ENCODE data around the gene KIF20B. TPM values are rescaled to one million over a fixed set of nuclear protein-coding genes. Genes with fewer than 3 reads are reported as not detected.

KIF20B gene
- polyA plus RNA-seq, 1 donor (not counting 4 experiments of a cell fraction or from before 2014, with no cell fraction given): 9.2 TPM

- FAIRE-seq (no peak), DNase-seq (ENCODE audit: low read depth, low spot score) (no peak)
- H2AFZ ChIP-seq (ENCODE audit: control insufficient read depth, low read length): no peak overlapping the region
- no peak overlapping the region for H3K4me2 ChIP-seq (ENCODE audit: control insufficient read depth, extremely low read depth, insufficient read depth, low read depth, low read length)
- H3K27ac ChIP-seq (ENCODE audit: control insufficient read depth, insufficient read depth, low read length): no peak overlapping the region
- H3K4me1 ChIP-seq (ENCODE audit: control insufficient read depth, extremely low read depth, insufficient read depth, low read length): peaks cover 4% of the 10 kb centered on the region
- H4K20me1 ChIP-seq (ENCODE audit: control insufficient read depth, extremely low read depth, insufficient read depth, low read length): no peaks in the 10 kb centered on the region
- H3K9ac ChIP-seq (ENCODE audit: control insufficient read depth, extremely low read depth, insufficient read depth, low read length): no peak overlapping the region
- no peak overlapping the region for H3K4me3 ChIP-seq (ENCODE audit: control insufficient read depth in 2 of 3, extremely low read depth in 1 of 3, insufficient read depth in 2 of 3, low read depth in 1 of 3, low read length in 3 of 3)
- no peaks in the 10 kb centered on the region for H3K36me3 ChIP-seq (ENCODE audit: control insufficient read depth in 2 of 2, extremely low read depth in 1 of 2, insufficient read depth in 2 of 2, low read length in 2 of 2)
- dilution Hi-C loops (cut with MboI; ENCODE audit: extremely low pct_ligation_motif_present, low sequenced_read_pairs): no loop called here
- H3K27me3 ChIP-seq (ENCODE audit: control insufficient read depth, extremely low read depth, insufficient read depth, low read length): no peaks in the 10 kb centered on the region
- H3K9me3 ChIP-seq (ENCODE audit: control insufficient read depth, low read depth, low read length): no peaks in the 10 kb centered on the region
- no peaks in the 10 kb centered on the region for H3K9me1 ChIP-seq (ENCODE audit: control insufficient read depth, extremely low read depth, insufficient read depth, low read length)
- TF ChIP-seq CTCF (optimal IDR thresholded peaks at IDR 0.05 in 1 of 3, IDR thresholded peaks at IDR 0.05 in 1 of 3, conservative IDR thresholded peaks at IDR 0.05 in 1 of 3; ENCODE audit: extremely low read depth in 1 of 3, insufficient read depth in 2 of 3, low read length in 3 of 3) (no peak), EZH2 (IDR thresholded peaks at IDR 0.05; ENCODE audit: low read length) (no peak)
- H3K79me2 ChIP-seq (ENCODE audit: control insufficient read depth, insufficient read depth, low read length): no peaks in the 10 kb centered on the region
Measured at GRCh38 chr10:89799573-89799972, 98.2 kb downstream of the KIF20B start.

- peak; percentile 29 for FAIRE-seq
Measured at GRCh38 chr10:89805599-89806013, 104.2 kb downstream of the KIF20B start.

More at GRCh38 chr10:89805599-89806013, 104.2 kb downstream of the KIF20B start:
- no peaks in the 10 kb centered on the region for H3K79me2 ChIP-seq (ENCODE audit: control insufficient read depth, insufficient read depth, low read length)
- no peaks in the 10 kb centered on the region for H3K9me3 ChIP-seq (ENCODE audit: control insufficient read depth, low read depth, low read length)
- no peaks in the 10 kb centered on the region for H4K20me1 ChIP-seq (ENCODE audit: control insufficient read depth, extremely low read depth, insufficient read depth, low read length)
- DNase-seq (ENCODE audit: low read depth, low spot score): no peak
- no peaks in the 10 kb centered on the region for H3K4me1 ChIP-seq (ENCODE audit: control insufficient read depth, extremely low read depth, insufficient read depth, low read length)
- no peak overlapping the region for H3K27ac ChIP-seq (ENCODE audit: control insufficient read depth, insufficient read depth, low read length)
- H3K4me2 ChIP-seq (ENCODE audit: control insufficient read depth, extremely low read depth, insufficient read depth, low read depth, low read length): no peak overlapping the region
- H3K36me3 ChIP-seq (ENCODE audit: control insufficient read depth in 2 of 2, extremely low read depth in 1 of 2, insufficient read depth in 2 of 2, low read length in 2 of 2): no peaks in the 10 kb centered on the region
- no peak overlapping the region for H3K9ac ChIP-seq (ENCODE audit: control insufficient read depth, extremely low read depth, insufficient read depth, low read length)
- dilution Hi-C loops (cut with MboI; ENCODE audit: extremely low pct_ligation_motif_present, low sequenced_read_pairs): no loop called here
- no peaks in the 10 kb centered on the region for H3K27me3 ChIP-seq (ENCODE audit: control insufficient read depth, extremely low read depth, insufficient read depth, low read length)
- no peak overlapping the region for H3K4me3 ChIP-seq (ENCODE audit: control insufficient read depth in 2 of 3, extremely low read depth in 1 of 3, insufficient read depth in 2 of 3, low read depth in 1 of 3, low read length in 3 of 3)
- TF ChIP-seq CTCF (optimal IDR thresholded peaks at IDR 0.05 in 1 of 3, IDR thresholded peaks at IDR 0.05 in 1 of 3, conservative IDR thresholded peaks at IDR 0.05 in 1 of 3; ENCODE audit: extremely low read depth in 1 of 3, insufficient read depth in 2 of 3, low read length in 3 of 3) (no peak), EZH2 (IDR thresholded peaks at IDR 0.05; ENCODE audit: low read length) (no peak)
- H3K9me1 ChIP-seq (ENCODE audit: control insufficient read depth, extremely low read depth, insufficient read depth, low read length): no peaks in the 10 kb centered on the region
- H2AFZ ChIP-seq (ENCODE audit: control insufficient read depth, low read length): no peak overlapping the region

Measured in keratinocyte (primary cell).